ENCODE measurements around the gene ATP9B.
A peak's percentile ranks its signal among the peaks of the same experiment; 100 is the strongest.

Gene ATP9B

DNA sequence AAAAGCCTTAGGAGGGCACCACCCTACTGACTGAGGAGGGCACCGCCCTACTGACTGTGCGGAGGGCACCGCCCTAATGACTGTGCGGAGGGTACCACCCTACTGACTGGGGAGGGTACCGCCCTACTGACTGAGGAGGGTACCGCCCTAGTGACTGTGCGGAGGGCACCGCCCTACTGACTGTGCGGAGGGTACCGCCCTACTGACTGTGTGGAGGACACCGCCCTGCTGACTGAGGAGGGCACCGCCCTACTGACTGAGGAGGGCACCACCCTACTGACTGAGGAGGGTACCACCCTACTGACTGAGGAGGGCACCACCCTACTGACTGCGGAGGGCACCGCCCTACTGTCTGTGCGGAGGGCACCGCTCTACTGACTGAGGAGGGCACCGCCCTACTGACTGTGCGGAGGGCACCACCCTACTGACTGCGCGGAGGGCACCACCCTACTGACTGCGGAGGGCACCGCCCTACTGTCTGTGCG lies 176.4 kb downstream of the ATP9B start:
- H3K36me3 ChIP-seq (ENCODE audit: control insufficient read depth in 1 of 2, insufficient read depth in 2 of 2, low read length in 2 of 2) = no peaks in the 10 kb centered on the region
- H3K9me3 ChIP-seq (ENCODE audit: control insufficient read depth in 1 of 2, low read length in 2 of 2) = no peaks in the 10 kb centered on the region
- H3K27me3 ChIP-seq (ENCODE audit: control insufficient read depth in 1 of 2, insufficient read depth in 2 of 2, low read length in 2 of 2) = no peaks in the 10 kb centered on the region
- no peak overlapping the region for H3K9ac ChIP-seq (ENCODE audit: low read depth in 1 of 2, low read length in 2 of 2)
- no peak overlapping the region for H3K27ac ChIP-seq (ENCODE audit: low read depth, low read length)
- no peaks in the 10 kb centered on the region for H3K4me1 ChIP-seq (ENCODE audit: control insufficient read depth in 1 of 2, insufficient read depth in 2 of 2, low read length in 2 of 2)
- no peak overlapping the region for H3K4me3 ChIP-seq (ENCODE audit: low read depth in 1 of 2, low read length in 2 of 2)

DNA sequence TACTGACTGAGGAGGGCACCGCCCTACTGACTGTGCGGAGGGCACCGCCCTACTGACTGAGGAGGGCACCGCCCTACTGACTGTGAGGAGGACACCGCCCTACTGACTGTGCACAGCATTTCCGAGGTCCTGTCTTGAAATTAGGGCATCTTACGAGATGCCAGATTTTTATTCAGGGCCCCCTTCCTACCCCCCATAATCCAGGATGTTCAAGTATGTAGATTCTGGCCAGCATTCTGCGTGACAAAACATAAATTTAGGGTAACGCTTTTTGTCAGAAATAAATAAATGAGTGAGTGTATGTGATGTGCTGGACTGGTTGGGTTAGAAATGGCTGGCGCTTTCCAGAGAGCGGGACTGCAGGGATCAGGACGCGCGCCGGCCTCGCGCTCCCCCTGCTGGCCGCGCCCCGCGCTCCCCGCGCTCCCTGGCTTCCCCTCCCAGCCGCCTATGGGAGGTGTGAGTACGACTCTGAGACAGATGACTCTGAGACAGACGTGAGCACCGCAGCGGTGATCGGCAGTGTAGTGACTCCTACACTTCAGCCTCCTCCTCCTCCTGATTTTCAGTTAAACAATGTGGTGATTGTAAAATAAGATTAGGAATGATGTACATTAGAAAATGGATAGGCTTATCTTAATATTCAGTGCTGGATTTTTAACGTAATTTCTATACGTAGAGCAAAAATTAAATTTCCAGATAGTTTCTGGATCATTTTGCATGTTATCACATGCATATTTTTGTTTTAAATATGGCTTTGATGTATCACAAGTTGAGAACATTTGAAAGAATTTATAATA lies 177.3 kb downstream of the ATP9B start:
- Histone ChIP-seq H3K27me3 (ENCODE audit: control insufficient read depth in 1 of 2, insufficient read depth in 2 of 2, low read length in 2 of 2) (no peaks in the 10 kb centered on the region), H3K4me3 (ENCODE audit: low read depth in 1 of 2, low read length in 2 of 2) (no peak overlapping the region), H3K36me3 (ENCODE audit: control insufficient read depth in 1 of 2, insufficient read depth in 2 of 2, low read length in 2 of 2) (no peaks in the 10 kb centered on the region), H3K9ac (ENCODE audit: low read depth in 1 of 2, low read length in 2 of 2) (peak overlapping the region in 1 of 2 donors; percentile 34), H3K4me1 (ENCODE audit: control insufficient read depth in 1 of 2, insufficient read depth in 2 of 2, low read length in 2 of 2) (no peaks in the 10 kb centered on the region), H3K27ac (ENCODE audit: low read depth, low read length) (no peak overlapping the region), H3K9me3 (ENCODE audit: control insufficient read depth in 1 of 2, low read length in 2 of 2) (no peaks in the 10 kb centered on the region)

DNA sequence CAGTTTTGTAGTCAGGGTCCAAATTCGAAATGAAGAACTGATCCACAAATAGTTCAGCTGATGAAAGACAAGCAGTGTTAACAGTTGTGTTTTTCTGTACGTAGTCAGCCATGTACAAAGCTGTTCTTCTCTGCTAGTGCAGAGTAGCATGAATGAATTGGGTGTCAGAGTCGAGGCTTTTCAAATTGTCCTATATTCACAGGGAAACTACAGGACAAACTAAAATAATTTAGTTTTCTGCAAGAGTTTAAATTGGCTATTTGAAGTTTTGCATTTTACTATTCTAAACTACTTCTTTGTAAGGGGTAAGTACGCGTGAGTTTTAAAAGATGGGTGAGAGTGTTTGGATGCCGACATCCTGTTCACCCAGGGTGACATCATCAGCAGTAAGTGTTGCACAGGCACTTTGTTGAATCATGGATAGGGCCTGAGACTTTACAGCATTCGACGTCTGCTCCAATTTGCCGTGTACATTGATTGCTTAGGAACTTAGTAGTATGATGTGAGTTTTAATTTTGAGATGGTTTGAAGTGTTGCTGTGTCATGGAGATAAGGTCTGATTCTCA lies 179.4 kb downstream of the ATP9B start:
- Histone ChIP-seq H3K27me3 (ENCODE audit: control insufficient read depth in 1 of 2, insufficient read depth in 2 of 2, low read length in 2 of 2) (no peaks in the 10 kb centered on the region), H3K4me3 (ENCODE audit: low read depth in 1 of 2, low read length in 2 of 2) (no peak overlapping the region), H3K9ac (ENCODE audit: low read depth in 1 of 2, low read length in 2 of 2) (no peak overlapping the region)

DNA sequence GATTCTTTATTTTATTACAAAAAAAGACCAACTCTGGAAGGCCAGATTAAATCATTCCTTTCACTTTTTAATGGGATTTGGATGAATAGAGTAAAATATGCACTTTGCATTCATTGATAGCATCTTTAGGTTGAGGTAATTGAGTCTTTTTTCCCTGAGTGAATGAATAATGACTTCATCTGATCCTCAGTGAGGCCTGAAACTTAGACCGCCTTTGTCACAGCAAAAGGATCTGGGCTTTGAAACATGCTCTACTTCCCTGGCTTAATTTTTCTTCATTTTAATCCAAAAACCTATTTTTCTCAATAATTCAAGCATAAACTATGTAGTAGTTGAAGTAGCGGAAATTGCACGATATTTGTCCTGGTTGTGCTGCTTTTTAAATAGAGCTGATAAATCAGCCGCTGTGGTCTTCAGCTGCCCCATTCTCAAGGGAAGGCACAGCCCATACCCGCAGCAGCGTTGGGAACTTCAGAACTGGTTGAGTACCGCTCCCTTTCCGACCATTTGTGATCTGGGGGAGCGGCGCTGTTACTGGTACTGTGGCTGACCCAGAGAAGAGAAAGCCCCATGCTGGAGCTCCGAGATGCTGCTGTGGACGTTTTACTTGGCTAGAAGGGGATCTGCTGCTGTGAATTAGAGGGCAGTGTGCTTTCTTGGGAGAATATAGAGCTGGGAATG lies 181.2 kb downstream of the ATP9B start:
- H3K9me3 ChIP-seq (ENCODE audit: control insufficient read depth in 1 of 2, low read length in 2 of 2) = no peaks in the 10 kb centered on the region
- H3K27me3 ChIP-seq (ENCODE audit: control insufficient read depth in 1 of 2, insufficient read depth in 2 of 2, low read length in 2 of 2) = no peaks in the 10 kb centered on the region
- H3K4me1 ChIP-seq (ENCODE audit: control insufficient read depth in 1 of 2, insufficient read depth in 2 of 2, low read length in 2 of 2) = no peaks in the 10 kb centered on the region
- no peak overlapping the region for H3K27ac ChIP-seq (ENCODE audit: low read depth, low read length)
- no peak overlapping the region for H3K9ac ChIP-seq (ENCODE audit: low read depth in 1 of 2, low read length in 2 of 2)
- H3K4me3 ChIP-seq (ENCODE audit: low read depth in 1 of 2, low read length in 2 of 2) = no peak overlapping the region
- H3K36me3 ChIP-seq (ENCODE audit: control insufficient read depth in 1 of 2, insufficient read depth in 2 of 2, low read length in 2 of 2) = peaks cover 0 to 13% of the 10 kb centered on the region in 2 donors

More for the DNA sequence above, 179.4 kb downstream of the ATP9B start:
- no peaks in the 10 kb centered on the region for H3K36me3 ChIP-seq (ENCODE audit: control insufficient read depth in 1 of 2, insufficient read depth in 2 of 2, low read length in 2 of 2)
- no peaks in the 10 kb centered on the region for H3K9me3 ChIP-seq (ENCODE audit: control insufficient read depth in 1 of 2, low read length in 2 of 2)
- no peaks in the 10 kb centered on the region for H3K4me1 ChIP-seq (ENCODE audit: control insufficient read depth in 1 of 2, insufficient read depth in 2 of 2, low read length in 2 of 2)
- no peak overlapping the region for H3K27ac ChIP-seq (ENCODE audit: low read depth, low read length)

DNA sequence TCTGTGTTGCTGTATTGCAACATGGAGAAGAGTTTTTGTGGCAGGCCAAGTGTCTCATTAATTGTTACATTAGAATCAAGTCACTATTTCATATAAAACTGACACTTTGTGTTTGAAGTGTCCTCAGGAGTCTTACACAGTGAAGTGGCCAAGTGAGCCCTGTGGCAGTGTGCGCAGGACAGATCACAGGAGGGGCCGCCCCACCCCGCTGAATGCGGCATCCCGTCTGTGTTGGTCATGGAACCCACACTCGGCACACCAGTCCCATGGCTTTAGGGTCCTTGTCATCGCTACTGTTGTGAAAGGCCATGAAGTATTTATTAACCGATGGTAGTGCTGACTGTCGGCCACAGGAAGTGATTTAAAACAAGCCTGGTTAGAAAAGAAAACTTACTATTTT lies 181.8 kb downstream of the ATP9B start:
- no peak overlapping the region for H3K27ac ChIP-seq (ENCODE audit: low read depth, low read length)
- no peak overlapping the region for H3K4me3 ChIP-seq (ENCODE audit: low read depth in 1 of 2, low read length in 2 of 2)

DNA sequence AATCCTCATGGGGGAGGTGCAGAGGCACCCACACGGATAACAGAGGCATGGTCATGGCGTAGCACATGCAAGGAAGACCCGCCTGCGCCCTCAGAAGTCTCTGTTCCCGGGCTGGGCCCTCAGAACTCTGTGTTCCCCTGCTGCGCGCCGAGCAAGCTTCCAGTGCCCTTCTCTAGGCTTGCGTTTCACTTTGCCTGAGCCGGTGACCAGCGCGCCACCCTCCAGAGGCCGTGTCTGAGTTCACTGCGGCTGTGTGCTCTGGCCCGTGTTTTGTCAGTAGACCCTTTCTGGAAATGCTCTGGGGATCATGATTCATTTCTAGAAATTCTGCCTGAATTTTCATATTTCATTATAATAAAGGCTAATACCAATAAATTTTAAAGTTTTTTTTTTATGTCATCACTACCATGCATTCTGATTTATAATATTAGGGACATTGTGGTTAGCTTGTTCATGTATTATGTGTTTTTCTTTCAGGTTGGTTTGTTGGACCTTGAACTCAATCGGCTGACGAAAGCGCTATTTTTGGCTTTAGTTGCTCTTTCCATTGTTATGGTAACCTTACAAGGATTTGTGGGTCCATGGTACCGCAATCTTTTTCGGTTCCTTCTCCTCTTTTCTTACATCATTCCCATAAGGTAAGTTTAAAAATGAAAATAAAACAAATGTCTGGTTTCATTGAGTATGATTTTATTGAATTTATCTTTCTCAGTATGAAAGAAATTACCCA lies 183.9 kb downstream of the ATP9B start:
- Histone ChIP-seq H3K9me3 (ENCODE audit: control insufficient read depth in 1 of 2, low read length in 2 of 2) (no peaks in the 10 kb centered on the region), H3K9ac (ENCODE audit: low read depth in 1 of 2, low read length in 2 of 2) (no peak overlapping the region), H3K4me3 (ENCODE audit: low read depth in 1 of 2, low read length in 2 of 2) (no peak overlapping the region), H3K4me1 (ENCODE audit: control insufficient read depth in 1 of 2, insufficient read depth in 2 of 2, low read length in 2 of 2) (no peaks in the 10 kb centered on the region), H3K27ac (ENCODE audit: low read depth, low read length) (no peak overlapping the region), H3K27me3 (ENCODE audit: control insufficient read depth in 1 of 2, insufficient read depth in 2 of 2, low read length in 2 of 2) (no peaks in the 10 kb centered on the region), H3K36me3 (ENCODE audit: control insufficient read depth in 1 of 2, insufficient read depth in 2 of 2, low read length in 2 of 2) (peaks cover 0 to 15% of the 10 kb centered on the region in 2 donors)

More for the DNA sequence above, 181.8 kb downstream of the ATP9B start:
- Histone ChIP-seq H3K9ac (ENCODE audit: low read depth in 1 of 2, low read length in 2 of 2) (no peak overlapping the region), H3K36me3 (ENCODE audit: control insufficient read depth in 1 of 2, insufficient read depth in 2 of 2, low read length in 2 of 2) (peaks cover 0 to 15% of the 10 kb centered on the region in 2 donors), H3K27me3 (ENCODE audit: control insufficient read depth in 1 of 2, insufficient read depth in 2 of 2, low read length in 2 of 2) (no peaks in the 10 kb centered on the region), H3K9me3 (ENCODE audit: control insufficient read depth in 1 of 2, low read length in 2 of 2) (no peaks in the 10 kb centered on the region), H3K4me1 (ENCODE audit: control insufficient read depth in 1 of 2, insufficient read depth in 2 of 2, low read length in 2 of 2) (no peaks in the 10 kb centered on the region)

DNA sequence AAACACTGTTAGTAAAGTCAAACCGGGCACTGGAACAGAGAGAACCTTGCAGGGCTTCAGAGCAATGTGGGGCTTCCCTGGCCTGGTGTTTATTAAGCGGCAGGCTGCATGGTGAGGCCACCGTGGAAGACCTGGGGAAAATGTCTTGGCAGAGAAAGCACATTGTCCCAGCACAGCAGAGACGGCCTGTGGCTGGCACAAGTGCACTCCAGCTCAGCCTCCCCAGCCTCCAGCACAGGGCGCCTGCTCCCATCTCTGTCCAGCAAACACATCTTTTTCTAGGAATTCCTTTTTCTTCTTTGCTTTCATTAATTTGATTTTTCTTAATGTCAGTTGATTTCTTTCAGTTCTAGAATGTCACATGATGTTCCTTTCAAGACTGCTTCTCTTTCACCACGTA lies 188.3 kb downstream of the ATP9B start:
- Histone ChIP-seq H3K27me3 (ENCODE audit: control insufficient read depth in 1 of 2, insufficient read depth in 2 of 2, low read length in 2 of 2) (no peaks in the 10 kb centered on the region), H3K27ac (ENCODE audit: low read depth, low read length) (no peak overlapping the region), H3K36me3 (ENCODE audit: control insufficient read depth in 1 of 2, insufficient read depth in 2 of 2, low read length in 2 of 2) (peaks cover 0 to 23% of the 10 kb centered on the region in 2 donors), H3K9me3 (ENCODE audit: control insufficient read depth in 1 of 2, low read length in 2 of 2) (no peaks in the 10 kb centered on the region), H3K4me3 (ENCODE audit: low read depth in 1 of 2, low read length in 2 of 2) (no peak overlapping the region), H3K9ac (ENCODE audit: low read depth in 1 of 2, low read length in 2 of 2) (no peak overlapping the region), H3K4me1 (ENCODE audit: control insufficient read depth in 1 of 2, insufficient read depth in 2 of 2, low read length in 2 of 2) (no peaks in the 10 kb centered on the region)

DNA sequence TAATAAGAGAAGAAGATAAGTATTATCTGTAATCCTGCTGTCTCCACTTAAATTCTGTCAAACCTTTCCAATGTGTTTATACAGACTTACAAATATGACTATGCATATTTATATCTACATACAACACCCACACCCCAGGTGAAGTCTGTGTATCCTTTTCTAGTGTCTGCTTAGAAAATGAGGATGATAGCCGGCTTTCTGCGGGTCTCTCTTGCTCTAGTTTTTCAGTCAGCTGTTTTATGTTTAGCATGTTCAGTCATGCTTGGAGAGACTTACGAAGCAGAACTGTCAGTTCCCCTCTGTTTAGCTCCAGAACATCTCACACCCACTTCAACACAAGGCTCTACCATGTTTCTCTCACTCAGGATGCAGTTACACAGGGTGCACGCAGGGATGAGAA lies 189.3 kb downstream of the ATP9B start:
- Histone ChIP-seq H3K4me1 (ENCODE audit: control insufficient read depth in 1 of 2, insufficient read depth in 2 of 2, low read length in 2 of 2) (no peaks in the 10 kb centered on the region), H3K27ac (ENCODE audit: low read depth, low read length) (no peak overlapping the region), H3K4me3 (ENCODE audit: low read depth in 1 of 2, low read length in 2 of 2) (no peak overlapping the region), H3K9me3 (ENCODE audit: control insufficient read depth in 1 of 2, low read length in 2 of 2) (no peaks in the 10 kb centered on the region), H3K27me3 (ENCODE audit: control insufficient read depth in 1 of 2, insufficient read depth in 2 of 2, low read length in 2 of 2) (no peaks in the 10 kb centered on the region), H3K36me3 (ENCODE audit: control insufficient read depth in 1 of 2, insufficient read depth in 2 of 2, low read length in 2 of 2) (peaks cover 0 to 23% of the 10 kb centered on the region in 2 donors), H3K9ac (ENCODE audit: low read depth in 1 of 2, low read length in 2 of 2) (no peak overlapping the region)

DNA sequence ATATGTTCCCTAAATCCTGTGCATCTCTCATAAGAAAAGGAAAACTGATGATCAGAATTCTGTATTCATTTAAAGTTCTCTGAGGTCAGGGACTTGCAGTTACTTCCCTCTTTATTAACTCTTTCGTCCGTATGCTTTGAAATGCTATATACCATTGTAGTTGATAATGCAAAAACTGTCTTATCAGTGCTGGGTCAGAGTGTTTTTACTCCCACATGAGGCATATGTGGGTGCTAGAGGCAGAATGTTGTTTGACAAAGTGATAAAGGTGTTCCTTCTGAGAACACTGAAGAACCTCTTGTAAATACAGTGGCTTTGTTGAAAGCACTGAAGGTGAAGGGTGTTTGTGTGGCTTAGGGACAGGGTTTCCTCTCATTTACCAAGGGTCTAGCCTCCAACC lies 190.0 kb downstream of the ATP9B start:
- Histone ChIP-seq H3K36me3 (ENCODE audit: control insufficient read depth in 1 of 2, insufficient read depth in 2 of 2, low read length in 2 of 2) (peaks cover 0 to 22% of the 10 kb centered on the region in 2 donors), H3K4me1 (ENCODE audit: control insufficient read depth in 1 of 2, insufficient read depth in 2 of 2, low read length in 2 of 2) (no peaks in the 10 kb centered on the region), H3K4me3 (ENCODE audit: low read depth in 1 of 2, low read length in 2 of 2) (no peak overlapping the region), H3K9me3 (ENCODE audit: control insufficient read depth in 1 of 2, low read length in 2 of 2) (no peaks in the 10 kb centered on the region), H3K27ac (ENCODE audit: low read depth, low read length) (no peak overlapping the region), H3K9ac (ENCODE audit: low read depth in 1 of 2, low read length in 2 of 2) (no peak overlapping the region), H3K27me3 (ENCODE audit: control insufficient read depth in 1 of 2, insufficient read depth in 2 of 2, low read length in 2 of 2) (no peaks in the 10 kb centered on the region)
